IPS DF 6.9 (cell line): Measurements from ENCODE around the gene CCNE1.
A peak's percentile ranks its signal among the peaks of the same experiment; 100 is the strongest.

ENCODE experiments used
- DNase-seq: peaks from one replicate; pipeline ENCODE4 v3.0.0-alpha.2; 2013; ENCODE audit warnings: low read depth, low spot score
- H3K27ac ChIP-seq: one replicate; pipeline ENCODE4 v1.5.1; 2013; ENCODE audit warnings: low read length, control low read depth
- H3K27me3 ChIP-seq: 2 replicates; pipeline ENCODE4 v1.6.1; 2013; ENCODE audit warnings: mild to moderate bottlenecking, low read length; ENCODE audit not compliant: control insufficient read depth, insufficient read depth
- H3K36me3 ChIP-seq: 2 replicates; pipeline ENCODE4 v1.6.1; 2013; ENCODE audit warnings: low read length; ENCODE audit not compliant: control insufficient read depth, insufficient read depth
- H3K4me1 ChIP-seq: 2 replicates; pipeline ENCODE4 v1.6.1; 2013; ENCODE audit warnings: low read length; ENCODE audit not compliant: control insufficient read depth, insufficient read depth
- H3K4me3 ChIP-seq: 2 replicates; pipeline ENCODE4 v1.5.1; 2013; ENCODE audit warnings: mild to moderate bottlenecking, low read length
- H3K9me3 ChIP-seq: 2 replicates; pipeline ENCODE4 v1.6.1; 2013; ENCODE audit warnings: low read length, inconsistent platforms; ENCODE audit not compliant: control insufficient read depth, insufficient read depth
- WGBS: extraction: QIAGEN DNeasy Blood & Tissue Kit; methylation state at CpG from one replicate; pipeline ENCODE4 v1.1.7; 2013; ENCODE audit warnings: mixed read lengths, missing lambda C conversion rate; ENCODE audit not compliant: insufficient read length, insufficient coverage; 5-methylcytosine and 5-hydroxymethylcytosine counted together

Gene CCNE1

DNA sequence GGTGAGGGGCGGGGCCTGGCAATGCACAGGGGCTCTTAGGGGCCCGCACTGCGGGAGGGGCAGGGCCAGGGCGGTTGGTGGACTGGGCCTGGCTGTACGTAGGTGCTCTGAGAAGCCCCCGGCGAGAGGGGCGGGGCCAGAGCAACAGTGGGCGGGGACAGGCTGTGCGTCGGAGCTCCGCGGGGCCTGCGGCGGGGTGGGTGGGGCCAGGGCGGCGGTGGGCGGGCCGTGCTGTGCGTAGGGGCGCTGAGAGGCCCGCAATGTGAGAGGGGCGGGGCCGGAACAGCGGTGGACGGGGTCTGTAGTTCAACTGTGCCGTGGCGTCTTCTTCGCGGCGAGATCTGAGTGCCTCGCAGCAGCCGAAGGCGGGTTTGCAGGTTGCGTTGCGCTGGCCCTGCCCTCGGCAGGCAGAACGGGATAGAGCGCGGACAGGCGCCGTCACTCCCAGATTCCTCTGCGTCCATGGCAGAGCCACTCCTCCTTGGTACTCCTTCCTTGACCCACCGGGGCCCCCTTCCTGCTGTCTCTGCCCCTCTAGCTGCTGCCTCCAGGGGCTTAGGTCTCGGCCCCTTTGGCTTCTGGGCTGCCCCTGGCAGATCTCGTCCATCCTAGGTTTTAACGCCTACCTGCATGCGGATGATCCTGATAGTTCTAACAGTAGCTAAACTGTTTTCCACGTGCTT is 33.2 kb downstream of the CCNE1 start:
- H3K4me3 ChIP-seq, result peak overlapping the region; percentile 94; the same call in 1 of the 2 replicates
- no peaks in the 10 kb centered on the region for H3K9me3 ChIP-seq
- DNase-seq, result peak; percentile 72
- no peaks in the 10 kb centered on the region for H3K27me3 ChIP-seq
- WGBS, result no CpG with 5 or more reads among the region's 49 CpGs
- H3K36me3 ChIP-seq, result no peaks in the 10 kb centered on the region
- peaks cover 3% of the 10 kb centered on the region for H3K4me1 ChIP-seq
- H3K27ac ChIP-seq, result no peak overlapping the region

DNA sequence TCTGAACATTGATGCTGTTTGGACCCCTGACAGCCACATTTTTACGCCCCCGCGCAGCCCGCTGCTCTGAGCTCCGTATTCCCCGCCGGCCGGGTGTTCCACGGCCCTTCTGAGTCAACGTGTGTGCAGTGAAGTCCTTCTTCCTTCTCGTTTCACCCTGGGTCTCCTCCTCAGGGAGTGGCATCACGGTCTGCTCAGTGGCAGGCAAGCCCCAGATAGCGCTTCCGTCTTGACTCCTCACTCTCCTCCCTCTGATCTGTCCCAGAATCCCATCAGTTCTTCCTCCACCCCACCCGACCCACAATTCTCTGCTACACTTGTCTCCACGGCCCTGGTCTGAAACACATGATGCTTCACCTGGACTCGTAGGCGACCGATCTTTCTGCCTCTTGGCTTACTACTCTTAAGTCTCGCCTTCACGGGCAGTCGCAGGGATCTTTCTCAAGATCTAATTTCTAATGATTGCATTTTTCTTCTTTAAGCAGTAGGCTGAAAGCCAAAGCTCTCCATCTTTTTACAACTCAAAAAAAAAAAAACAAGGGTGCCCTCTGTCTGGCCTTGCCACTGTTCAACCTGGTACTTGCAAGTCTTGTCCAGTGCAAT is 33.9 kb downstream of the CCNE1 start:
- Histone ChIP-seq H3K36me3 (no peaks in the 10 kb centered on the region), H3K4me3 (peak overlapping the region; percentile 94; the same call in 1 of the 2 replicates), H3K9me3 (no peaks in the 10 kb centered on the region), H3K27me3 (no peaks in the 10 kb centered on the region), H3K27ac (no peak overlapping the region), H3K4me1 (peaks cover 3% of the 10 kb centered on the region)
- DNase-seq, result no peak
- WGBS, result no CpG with 5 or more reads among the region's 22 CpGs

DNA sequence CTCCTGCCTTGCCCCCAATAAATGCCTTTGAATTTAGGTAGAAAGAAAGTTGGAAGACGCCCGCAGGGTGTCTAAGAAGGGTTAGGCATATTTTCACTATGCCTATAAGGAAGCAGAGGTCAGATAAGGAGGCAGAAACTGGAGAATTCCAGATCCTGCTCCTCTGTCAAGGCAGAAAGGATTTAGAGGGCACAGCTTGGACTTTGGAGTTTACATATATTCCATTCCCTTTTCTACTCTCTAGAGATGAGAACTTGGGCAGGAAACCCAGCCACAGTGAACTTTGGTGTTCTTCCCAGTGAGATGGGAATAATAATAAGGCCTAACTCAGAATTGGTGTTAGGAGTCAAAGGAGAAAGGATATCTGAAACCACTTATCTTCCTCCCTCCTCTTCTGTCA is 37.4 kb downstream of the CCNE1 start:
- WGBS, result no CpG with 5 or more reads among the region's 2 CpGs
- Histone ChIP-seq H3K4me1 (no peaks in the 10 kb centered on the region), H3K36me3 (no peaks in the 10 kb centered on the region), H3K9me3 (no peaks in the 10 kb centered on the region), H3K4me3 (no peak overlapping the region), H3K27ac (no peak overlapping the region), H3K27me3 (no peaks in the 10 kb centered on the region)
- DNase-seq, result no peak

DNA sequence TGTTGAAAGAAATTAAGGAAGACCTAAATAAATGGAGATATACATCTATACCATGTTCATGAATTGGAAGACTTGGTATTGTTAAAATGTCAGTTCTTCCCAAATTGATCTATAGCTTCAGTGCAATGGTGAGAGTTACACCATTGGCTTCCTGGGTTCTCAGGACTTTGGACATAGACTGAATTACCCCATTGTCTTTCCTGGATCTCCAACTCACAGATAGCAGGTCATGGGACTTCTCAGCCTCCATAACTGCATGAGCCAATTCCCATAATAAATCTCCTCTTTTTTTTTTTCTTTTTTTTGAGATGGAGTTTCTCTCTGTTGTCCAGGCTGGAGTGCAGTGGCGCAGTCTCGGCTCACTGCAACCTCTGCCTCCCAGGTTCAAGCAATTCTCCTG is 38.7 kb downstream of the CCNE1 start:
- no peak for DNase-seq
- H3K9me3 ChIP-seq, result no peaks in the 10 kb centered on the region
- H3K4me1 ChIP-seq, result no peaks in the 10 kb centered on the region
- no peak overlapping the region for H3K27ac ChIP-seq
- H3K36me3 ChIP-seq, result no peaks in the 10 kb centered on the region
- no CpG with 5 or more reads among the region's 2 CpGs for WGBS
- no peak overlapping the region for H3K4me3 ChIP-seq
- no peaks in the 10 kb centered on the region for H3K27me3 ChIP-seq

DNA sequence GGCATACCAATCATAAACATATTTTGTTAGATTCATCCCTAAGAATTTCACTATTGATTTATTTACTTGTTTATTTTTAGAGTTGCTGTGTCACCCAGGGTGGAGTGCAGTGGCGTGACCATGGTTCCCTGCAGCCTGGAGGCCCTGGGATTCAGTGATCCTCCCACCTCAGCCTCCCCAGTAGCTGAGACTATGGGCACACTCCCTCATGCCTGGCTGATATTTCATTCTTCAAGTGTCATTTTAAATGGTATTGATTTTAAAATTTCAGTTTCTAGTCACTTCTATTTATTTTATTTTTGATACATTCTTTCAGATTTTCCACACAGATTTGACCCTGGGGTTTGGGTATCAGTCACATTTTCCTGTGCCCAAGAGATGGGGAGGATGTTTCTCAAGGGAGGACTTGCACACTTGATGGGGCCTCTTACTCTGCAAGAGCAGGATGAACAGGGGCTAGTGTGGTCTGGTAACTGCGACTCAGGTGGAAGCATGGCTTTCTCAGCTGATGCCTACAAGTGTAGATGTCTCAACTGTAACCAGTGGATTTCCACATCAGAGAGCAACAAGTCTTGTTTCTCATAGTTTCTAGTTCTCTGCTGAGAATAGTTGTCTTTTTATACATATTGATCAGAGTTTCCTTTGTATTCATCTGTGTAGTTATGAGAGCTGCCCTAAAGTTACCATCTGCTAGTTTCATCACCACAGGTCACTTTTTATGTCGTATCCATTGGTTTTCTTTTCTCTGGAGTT is 40.2 kb downstream of the CCNE1 start:
- Histone ChIP-seq H3K36me3 (no peaks in the 10 kb centered on the region), H3K9me3 (no peaks in the 10 kb centered on the region), H3K4me1 (no peaks in the 10 kb centered on the region), H3K4me3 (no peak overlapping the region), H3K27ac (no peak overlapping the region), H3K27me3 (no peaks in the 10 kb centered on the region)
- no peak for DNase-seq
- no CpG with 5 or more reads among the region's 3 CpGs for WGBS

DNA sequence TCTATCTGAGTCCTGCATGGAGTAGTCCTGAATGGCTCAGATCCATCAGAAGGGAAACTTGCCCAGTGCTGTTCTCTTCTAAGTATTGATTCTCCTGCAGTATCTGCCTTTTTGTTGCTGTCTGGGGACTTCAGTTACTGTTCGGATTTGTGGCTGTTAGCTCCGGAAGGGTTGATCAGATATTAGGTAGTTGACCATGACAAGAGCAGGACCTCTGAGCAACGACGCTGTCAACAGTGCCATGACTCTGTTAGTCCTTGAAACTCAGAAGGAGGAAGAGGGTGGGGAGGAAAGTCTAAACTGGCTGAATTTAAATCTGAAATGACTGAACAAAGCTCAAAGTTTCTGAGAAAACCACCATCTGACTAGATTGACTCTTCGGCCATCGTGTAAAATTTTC is 42.2 kb downstream of the CCNE1 start:
- H3K9me3 ChIP-seq, result no peaks in the 10 kb centered on the region
- H3K4me1 ChIP-seq, result peaks cover 5% of the 10 kb centered on the region; the same call in 1 of the 2 replicates
- WGBS, result no CpG with 5 or more reads among the region's 6 CpGs
- no peaks in the 10 kb centered on the region for H3K27me3 ChIP-seq
- DNase-seq, result no peak
- H3K36me3 ChIP-seq, result no peaks in the 10 kb centered on the region
- no peak overlapping the region for H3K4me3 ChIP-seq
- no peak overlapping the region for H3K27ac ChIP-seq

DNA sequence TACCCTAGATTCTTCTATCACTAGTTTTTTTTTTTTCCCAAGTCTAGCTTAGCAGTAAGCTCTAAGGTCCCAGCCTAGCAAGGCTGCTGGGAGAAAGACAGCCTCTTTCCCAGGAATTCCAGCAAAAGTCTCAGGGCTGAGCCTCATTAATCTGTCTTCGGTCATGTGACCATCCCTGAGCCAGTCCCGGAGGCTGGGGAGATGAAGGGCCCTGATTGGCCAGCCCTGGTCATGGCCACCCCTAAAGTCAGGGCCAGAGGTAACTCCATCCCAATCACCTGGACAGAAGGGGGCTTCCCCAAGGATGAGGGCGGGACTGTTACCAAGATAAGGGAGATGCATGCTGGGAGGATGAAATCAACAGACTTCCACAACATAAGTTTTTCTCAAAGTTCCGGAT is 43.3 kb downstream of the CCNE1 start:
- H3K27ac ChIP-seq, result no peak overlapping the region
- H3K36me3 ChIP-seq, result no peaks in the 10 kb centered on the region
- WGBS, result no CpG with 5 or more reads among the region's 4 CpGs
- H3K4me3 ChIP-seq, result no peak overlapping the region
- no peak for DNase-seq
- H3K4me1 ChIP-seq, result peaks cover 5% of the 10 kb centered on the region; the same call in 1 of the 2 replicates
- H3K27me3 ChIP-seq, result no peaks in the 10 kb centered on the region
- no peaks in the 10 kb centered on the region for H3K9me3 ChIP-seq

DNA sequence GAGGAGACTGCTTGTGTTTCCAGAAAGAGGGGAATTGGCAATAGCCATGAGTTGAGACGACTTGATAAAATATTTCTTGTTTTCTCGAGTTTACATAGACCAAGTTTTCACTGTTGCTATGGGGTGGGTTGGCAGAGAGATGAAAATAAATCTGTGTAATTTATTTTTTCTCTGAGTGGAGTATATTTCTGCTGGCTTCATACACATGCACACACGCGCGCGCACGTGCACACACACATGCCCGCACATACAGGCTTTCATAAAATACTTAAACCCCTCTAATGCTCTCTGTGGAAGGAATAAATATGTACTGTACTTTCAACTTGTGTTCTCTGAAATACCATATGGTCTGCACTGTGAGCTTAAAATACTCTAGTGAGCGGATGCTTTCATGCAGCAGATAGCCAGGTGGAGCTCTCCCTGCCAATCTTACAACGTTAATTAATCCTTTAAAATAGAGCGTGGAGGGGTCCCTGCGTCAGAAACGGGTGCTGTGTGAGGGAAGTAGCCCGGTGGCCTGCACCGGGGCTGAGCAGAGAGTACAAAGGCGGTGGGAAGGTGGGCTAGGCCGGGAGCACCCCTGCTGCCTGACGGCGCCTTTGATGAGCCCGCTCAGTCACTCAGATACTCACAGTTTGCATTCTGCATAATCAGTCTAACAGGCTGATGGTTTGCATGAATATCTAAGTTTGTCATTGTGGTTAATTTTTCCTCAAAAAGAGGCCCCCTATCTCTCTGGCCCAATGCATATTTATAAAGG is 44.1 kb downstream of the CCNE1 start:
- no peak overlapping the region for H3K4me3 ChIP-seq
- peaks cover 5% of the 10 kb centered on the region; the same call in 1 of the 2 replicates for H3K4me1 ChIP-seq
- H3K36me3 ChIP-seq, result no peaks in the 10 kb centered on the region
- no peak overlapping the region for H3K27ac ChIP-seq
- H3K9me3 ChIP-seq, result no peaks in the 10 kb centered on the region
- no peak for DNase-seq
- H3K27me3 ChIP-seq, result no peaks in the 10 kb centered on the region
- no CpG with 5 or more reads among the region's 20 CpGs for WGBS

DNA sequence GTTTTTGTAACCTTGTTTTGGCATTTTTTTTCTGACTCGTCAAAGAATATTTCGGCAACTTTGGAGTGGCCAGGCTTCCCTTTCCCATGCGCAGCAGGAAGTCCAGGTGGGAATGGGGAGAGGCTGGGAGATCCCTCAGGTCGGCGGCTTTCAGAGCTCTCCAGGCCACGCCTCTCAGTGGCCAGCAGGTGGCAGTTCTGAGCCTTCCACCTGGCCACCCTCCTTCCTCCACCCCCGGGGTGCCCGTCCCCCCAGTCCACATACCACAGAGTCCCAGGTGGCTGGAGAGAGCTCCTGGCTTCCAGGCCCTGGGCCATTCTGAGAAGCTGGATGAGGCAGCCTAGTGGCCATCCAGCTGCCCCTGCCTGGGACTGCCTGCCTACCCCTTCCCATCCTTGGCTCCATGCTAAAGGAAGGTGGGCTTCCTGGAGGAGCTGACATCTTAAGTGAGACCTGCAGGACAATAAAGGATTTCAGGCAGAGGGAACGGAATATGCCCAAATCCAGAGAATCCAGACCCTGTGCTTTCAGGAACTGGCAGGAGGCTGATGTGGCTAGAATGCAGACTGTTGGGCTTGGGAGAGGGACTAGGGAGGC is 46.3 kb downstream of the CCNE1 start:
- peaks cover 5% of the 10 kb centered on the region; the same call in 1 of the 2 replicates for H3K4me1 ChIP-seq
- no peak overlapping the region for H3K27ac ChIP-seq
- H3K27me3 ChIP-seq, result no peaks in the 10 kb centered on the region
- no peaks in the 10 kb centered on the region for H3K36me3 ChIP-seq
- no CpG with 5 or more reads among the region's 9 CpGs for WGBS
- H3K4me3 ChIP-seq, result no peak overlapping the region
- DNase-seq, result no peak
- H3K9me3 ChIP-seq, result no peaks in the 10 kb centered on the region

DNA sequence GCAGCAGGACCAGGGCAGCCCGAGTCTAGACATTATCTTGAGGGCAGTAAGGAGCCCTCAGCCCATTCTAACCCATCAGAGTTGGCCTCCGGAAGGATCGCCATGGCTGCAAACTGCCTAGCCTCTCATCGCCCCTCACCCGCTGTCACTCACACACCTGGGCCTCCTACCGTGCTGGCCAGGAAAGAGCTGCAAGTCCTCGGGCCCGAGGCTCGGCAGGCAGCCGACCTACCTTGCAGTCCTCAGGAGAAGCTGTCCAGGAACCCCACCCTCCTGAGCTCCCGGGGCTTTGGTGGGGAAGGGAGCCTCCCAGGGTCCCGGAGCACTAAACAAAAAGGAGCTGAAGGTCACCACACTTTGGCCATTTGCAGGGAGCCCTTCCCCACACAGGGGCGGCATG is 46.8 kb downstream of the CCNE1 start:
- Histone ChIP-seq H3K27ac (no peak overlapping the region), H3K4me3 (no peak overlapping the region), H3K9me3 (no peaks in the 10 kb centered on the region), H3K27me3 (no peaks in the 10 kb centered on the region), H3K36me3 (no peaks in the 10 kb centered on the region), H3K4me1 (peaks cover 5% of the 10 kb centered on the region)
- DNase-seq, result no peak
- WGBS, result no CpG with 5 or more reads among the region's 13 CpGs
